Stomach (tissue), 4 donors: ENCODE results near the gene GSTA5.

ENCODE experiments used
- CTCF ChIP-seq, 7 experiments: fragments of 450-650 bp in 4 of 7; fragments of 200-600 bp in 3 of 7; sonication (generic) in 3 of 7; IDR thresholded peaks; one replicate each; pipeline ENCODE4 v1.5.1; 2016 to 2019; ENCODE audit warnings: antibody characterized with exemption in 7 of 7, control low read depth in 2 of 7, mild to moderate bottlenecking in 1 of 7
- EP300 ChIP-seq: sonication (generic); formaldehyde crosslinking; IDR thresholded peaks from one replicate; pipeline ENCODE4 v1.6.1; 2017; ENCODE audit warnings: antibody characterized with exemption
- POLR2A ChIP-seq, 4 donors: fragments of 450-650 bp; IDR thresholded peaks; one replicate each; pipeline ENCODE4 v1.6.1; 2016; ENCODE audit warnings: antibody characterized with exemption in 4 of 4, control low read depth in 2 of 4, mild to moderate bottlenecking in 1 of 4, moderate library complexity in 1 of 4
- POLR2AphosphoS5 ChIP-seq, 3 donors: sonication (generic); formaldehyde crosslinking; IDR thresholded peaks; one replicate each; pipeline ENCODE4 v1.6.1; 2016; ENCODE audit warnings: antibody characterized with exemption in 3 of 3

GRCh38 chr6:52876056-52876787 is 35.6 kb upstream of the GSTA5 start:
- TF ChIP-seq POLR2A (IDR thresholded peaks at IDR 0.05) (no peak), CTCF (IDR thresholded peaks at IDR 0.05) (no peak), POLR2AphosphoS5 (IDR thresholded peaks at IDR 0.05) (no peak), EP300 (no peak)
